Left ventricle myocardium superior (tissue), 1 donor: Measurements from ENCODE around the gene PAGR1. TPM values are rescaled to one million over a fixed set of nuclear protein-coding genes. Genes with fewer than 3 reads are reported as not detected.
"Not testable (repeated sequence)": the region's sequence is repeated elsewhere in the genome, so short reads cannot be mapped to it uniquely, and the experiment has no call there.

Experiments
- ATAC-seq: fragments of 200-7000 bp; cut with Tn5 transposase; one replicate; pipeline ENCODE4 v1.9.1; 2020; ENCODE audit warnings: mild to moderate bottlenecking, moderate library complexity
- DNase-seq: peaks from one replicate; pipeline ENCODE4 v3.0.0-alpha.2; 2020
- intact Hi-C: fragments of 100-400 bp; cut with micrococcal nuclease; formaldehyde crosslinking; loops from one replicate; pipeline ENCODE4 v1.11.0; 2022
- total RNA-seq: library from RNA; stranded (reverse); fragmentation: NEBNext Ultra II Directional; extraction: Animal tissue kit (Norgen Biotek cat#: 25700); gene quantifications from one replicate; pipeline ENCODE4 v1.2.1, GENCODE V29; 2021
- donor health status: DM: no; HTN: yes; CAD: no; lungs with severe emphysema.

Gene PAGR1
- total RNA-seq, 1 donor from 2014 or later = 16.2 TPM

DNA sequence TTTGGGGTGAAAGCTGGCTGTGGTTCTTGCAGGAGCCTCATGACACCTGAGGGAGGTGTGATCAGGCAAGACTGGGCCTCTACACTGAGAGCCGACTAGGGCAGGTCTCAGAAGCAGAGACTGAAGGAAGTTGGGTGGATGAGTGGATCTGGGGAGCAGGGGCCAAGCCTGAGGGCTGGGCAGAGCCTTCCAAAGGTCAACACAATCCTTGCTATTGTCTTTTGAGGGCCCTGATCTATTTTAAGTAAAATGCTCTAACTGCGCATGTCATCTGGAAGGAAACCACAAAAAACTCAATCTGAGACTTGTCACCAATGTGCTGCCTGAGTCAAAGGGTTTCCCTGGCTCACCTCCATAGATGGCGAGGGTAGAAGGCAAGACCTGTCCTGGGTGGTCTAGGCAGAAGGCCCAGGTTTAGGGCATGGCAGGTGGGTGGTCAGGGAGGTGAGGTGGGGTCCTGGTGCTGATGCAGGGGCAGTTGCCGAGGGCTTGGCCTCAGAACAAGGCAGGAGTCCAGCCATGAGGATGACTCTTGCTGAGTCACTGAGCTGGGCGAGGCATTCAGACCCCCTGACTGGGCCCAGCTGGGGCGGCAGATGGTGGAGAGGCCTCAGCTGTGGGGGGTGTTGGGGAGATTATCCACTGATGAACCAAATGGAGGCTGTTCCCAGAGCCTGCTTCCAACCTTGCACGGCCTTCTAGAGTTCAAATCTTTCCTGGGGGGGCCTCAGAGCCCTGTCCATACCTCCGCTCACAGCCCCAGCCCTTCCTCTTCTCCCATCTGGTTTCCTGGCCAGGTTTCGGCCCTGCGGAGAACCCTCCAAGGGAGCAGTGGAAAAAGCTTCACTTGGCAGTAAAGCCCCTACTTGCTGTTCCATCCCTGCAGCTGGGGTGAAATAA is 9.4 kb downstream of the PAGR1 start:
- ATAC-seq = peak; percentile 80
- intact Hi-C loops = no loop called here
- peak; percentile 75 for DNase-seq

DNA sequence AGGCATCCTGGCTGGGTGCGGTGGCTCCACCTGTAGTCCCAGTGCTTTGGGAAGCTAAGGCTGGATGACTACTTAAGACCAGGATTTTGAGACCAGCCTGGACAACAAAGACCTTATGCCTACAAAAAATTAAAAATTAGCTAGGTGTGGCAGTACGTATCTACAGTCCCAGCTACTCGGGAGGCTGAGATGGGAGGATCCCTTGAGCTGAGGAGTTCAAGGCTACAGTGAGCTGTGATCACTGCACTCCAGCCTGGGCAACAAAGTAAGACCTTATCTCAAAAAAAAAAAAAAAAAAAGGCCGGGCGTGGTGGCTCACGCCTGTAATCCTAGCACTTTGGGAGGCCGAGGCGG is 10.4 kb downstream of the PAGR1 start:
- intact Hi-C loops = no loop called here
- DNase-seq = no peak
- no peak for ATAC-seq

DNA sequence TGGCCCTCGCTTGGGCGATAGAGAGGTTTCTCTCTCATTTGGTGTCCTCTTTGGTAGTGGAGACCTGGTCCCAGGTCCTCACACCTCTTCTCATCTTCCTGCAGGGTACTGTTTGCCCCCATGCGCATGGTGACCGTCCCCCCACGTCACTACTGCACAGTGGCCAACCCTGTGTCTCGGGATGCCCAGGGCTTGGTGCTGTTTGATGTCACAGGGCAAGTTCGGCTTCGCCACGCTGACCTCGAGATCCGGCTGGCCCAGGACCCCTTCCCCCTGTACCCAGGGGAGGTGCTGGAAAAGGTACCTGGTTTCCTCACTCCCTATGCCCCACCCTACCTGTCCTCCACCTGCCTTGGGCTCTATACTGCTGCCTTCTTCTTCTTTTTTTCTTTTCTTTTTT is 14.8 kb downstream of the PAGR1 start:
- DNase-seq = no peak
- no peak for ATAC-seq
- intact Hi-C loops = no loop called here

DNA sequence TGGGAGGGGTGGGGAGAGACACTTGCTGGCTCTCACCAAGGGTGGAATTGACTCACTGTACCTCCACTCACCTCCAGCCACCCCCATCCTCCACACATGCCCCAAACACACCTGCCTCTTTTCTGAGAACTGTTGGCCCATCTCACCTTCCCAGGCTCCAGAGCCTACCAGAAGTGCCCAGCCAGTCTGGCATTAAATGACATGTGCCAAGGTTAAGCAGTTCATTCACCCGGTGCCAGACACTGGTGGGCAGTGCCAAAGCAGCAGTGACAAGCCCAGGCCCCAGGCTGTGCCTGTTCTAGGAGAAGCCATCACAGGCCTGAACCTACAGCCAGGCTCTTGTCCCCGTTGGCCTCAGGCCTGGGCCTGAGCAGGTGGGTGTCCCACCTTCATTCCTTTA is 15.5 kb downstream of the PAGR1 start:
- ATAC-seq (peak; percentile 90), DNase-seq (peak; percentile 73)
- intact Hi-C loops = no loop called here

DNA sequence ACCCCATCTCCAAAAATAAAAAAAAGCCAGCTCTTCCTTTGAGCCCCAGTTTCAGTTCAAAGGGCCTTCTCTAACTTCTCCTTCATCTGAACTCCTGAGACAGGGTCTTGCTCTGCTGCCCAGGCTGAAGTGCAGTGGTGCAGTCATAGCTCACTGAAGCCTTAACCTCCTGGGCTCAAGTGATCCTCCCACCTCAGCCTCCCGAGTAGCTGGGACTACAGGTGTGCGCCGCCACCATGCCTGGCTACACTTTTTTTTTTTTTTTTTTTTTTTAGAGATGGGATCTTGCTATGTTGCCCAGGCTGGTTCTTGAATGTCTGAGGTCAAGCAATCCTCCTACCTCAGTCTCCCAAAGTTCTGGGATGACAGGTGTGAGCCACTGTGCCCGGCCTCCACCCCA is 17.3 kb downstream of the PAGR1 start:
- ATAC-seq, intact Hi-C loops, DNase-seq: not testable (repeated sequence)

DNA sequence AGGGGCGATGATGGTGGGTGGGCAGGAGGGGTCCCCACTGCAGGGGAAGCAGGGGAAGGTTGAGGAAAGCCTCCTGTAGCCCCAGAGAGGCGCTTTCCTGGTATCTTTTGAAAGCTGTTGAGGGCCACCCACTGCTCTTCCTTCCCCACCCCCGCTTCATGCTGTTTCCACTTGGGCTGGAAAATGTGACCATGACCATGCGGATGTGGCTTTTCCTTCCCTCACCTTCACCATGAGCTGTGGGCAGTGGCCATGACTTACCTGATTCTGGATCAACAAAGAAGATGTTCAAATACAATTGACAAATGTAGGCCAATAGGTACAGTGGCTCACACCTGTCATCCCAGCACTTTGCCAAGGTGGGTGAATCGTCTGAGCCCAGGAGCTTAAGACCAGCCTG is 18.1 kb downstream of the PAGR1 start:
- ATAC-seq = no peak
- intact Hi-C loops = no loop called here
- DNase-seq = no peak

DNA sequence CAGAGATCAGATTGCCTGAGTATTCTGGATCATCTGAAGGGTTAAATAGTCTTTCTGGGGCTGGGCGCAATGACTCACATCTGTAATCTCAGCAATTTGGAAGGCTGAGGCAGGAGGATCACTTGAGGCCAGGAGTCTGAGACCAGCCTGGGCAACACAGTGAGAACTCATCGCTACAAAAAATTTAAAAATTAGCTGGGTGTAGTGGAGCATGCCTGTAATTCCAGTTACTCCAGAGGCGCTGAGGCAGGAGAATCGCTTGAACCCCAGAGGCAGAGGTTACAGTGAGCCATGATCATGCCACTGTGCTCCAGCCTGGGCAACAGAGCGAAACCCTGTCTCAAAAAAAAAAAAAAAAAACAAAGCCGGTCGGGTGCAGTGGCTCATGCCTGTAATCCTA is 20.0 kb downstream of the PAGR1 start:
- DNase-seq = no peak
- ATAC-seq = no peak
- intact Hi-C loops = no loop called here

DNA sequence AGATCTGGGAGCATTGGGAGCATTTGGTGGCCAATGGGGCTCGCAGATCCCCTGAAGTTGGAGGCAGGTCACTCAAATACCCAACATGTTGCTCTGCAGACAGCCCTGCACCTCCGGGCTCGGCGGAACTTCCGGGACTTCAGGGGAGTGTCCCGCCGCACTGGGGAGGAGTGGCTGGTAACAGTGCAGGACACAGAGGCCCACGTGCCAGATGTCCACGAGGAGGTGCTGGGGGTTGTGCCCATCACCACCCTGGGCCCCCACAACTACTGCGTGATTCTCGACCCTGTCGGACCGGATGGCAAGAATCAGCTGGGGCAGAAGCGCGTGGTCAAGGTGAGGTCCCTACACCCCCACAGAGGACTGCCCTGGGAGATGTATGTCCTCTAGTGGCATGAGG is 20.7 kb downstream of the PAGR1 start:
- no peak for ATAC-seq
- intact Hi-C loops = no loop called here
- DNase-seq = no peak

DNA sequence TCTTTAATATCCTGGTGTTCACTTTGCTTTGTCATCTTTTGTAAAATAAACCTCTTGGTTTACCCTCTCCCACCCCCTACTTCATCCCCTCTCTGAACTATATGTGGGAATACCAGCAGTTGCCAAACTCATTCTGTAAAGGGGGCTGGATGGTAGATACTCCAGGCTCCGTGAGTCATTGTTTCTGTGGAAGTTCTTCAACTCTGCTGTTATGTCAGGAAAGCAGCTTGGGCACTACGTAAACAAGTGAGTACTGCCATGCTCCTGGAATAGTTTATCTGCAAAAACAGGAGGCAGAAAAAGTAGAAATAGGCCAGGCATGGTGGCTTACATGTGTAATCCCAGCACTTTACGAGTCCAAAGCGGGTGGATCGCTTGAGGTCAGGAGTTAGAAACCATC is 21.9 kb downstream of the PAGR1 start:
- intact Hi-C loops = no loop called here
- DNase-seq (no peak), ATAC-seq (no peak)

DNA sequence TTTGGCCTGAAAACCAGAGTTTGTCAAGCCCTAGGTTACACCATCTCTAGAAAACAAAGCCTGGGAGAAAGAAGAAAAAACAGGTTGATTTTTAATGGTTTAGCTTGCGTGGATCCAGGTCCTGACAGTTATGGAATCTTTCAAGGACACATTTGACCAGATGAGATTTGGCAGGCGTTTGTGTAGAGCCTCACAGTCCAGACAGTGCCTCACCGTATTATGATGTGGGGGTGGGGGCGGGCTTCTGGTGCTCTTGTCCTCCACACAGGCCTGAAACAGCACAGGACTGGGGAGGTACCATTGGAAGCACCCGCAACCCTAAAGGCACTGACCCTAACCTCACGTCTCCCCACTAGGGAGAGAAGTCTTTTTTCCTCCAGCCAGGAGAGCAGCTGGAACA is 23.9 kb downstream of the PAGR1 start:
- DNase-seq (no peak), ATAC-seq (peak; percentile 74)
- intact Hi-C loops = no loop called here

DNA sequence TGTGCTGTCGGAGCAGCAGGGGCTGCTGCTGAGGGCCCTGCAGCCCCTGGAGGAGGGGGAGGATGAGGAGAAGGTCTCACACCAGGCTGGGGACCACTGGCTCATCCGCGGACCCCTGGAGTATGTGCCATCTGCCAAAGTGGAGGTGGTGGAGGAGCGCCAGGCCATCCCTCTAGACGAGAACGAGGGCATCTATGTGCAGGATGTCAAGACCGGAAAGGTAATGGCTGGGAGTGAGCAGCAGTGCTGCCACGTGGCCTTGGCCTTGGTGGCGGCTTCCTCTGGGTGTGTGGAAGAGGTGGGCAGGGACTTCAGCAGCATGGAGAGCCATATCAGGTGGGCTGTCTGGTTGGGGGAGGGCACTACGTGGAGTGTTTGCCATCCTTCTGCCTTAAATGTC is 24.3 kb downstream of the PAGR1 start:
- ATAC-seq (no peak), DNase-seq (no peak)
- intact Hi-C loops = no loop called here

DNA sequence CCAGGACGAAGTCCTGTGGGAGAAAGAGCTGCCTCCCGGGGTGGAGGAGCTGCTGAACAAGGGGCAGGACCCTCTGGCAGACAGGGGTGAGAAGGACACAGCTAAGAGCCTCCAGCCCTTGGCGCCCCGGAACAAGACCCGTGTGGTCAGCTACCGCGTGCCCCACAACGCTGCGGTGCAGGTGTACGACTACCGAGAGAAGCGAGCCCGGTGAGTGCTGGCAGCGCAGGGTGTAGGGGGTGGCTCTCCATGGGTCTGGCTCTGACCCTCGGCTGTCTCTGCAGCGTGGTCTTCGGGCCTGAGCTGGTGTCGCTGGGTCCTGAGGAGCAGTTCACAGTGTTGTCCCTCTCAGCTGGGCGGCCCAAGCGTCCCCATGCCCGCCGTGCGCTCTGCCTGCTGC is 25.7 kb downstream of the PAGR1 start:
- intact Hi-C loops = no loop called here
- no peak for DNase-seq
- ATAC-seq = no peak

DNA sequence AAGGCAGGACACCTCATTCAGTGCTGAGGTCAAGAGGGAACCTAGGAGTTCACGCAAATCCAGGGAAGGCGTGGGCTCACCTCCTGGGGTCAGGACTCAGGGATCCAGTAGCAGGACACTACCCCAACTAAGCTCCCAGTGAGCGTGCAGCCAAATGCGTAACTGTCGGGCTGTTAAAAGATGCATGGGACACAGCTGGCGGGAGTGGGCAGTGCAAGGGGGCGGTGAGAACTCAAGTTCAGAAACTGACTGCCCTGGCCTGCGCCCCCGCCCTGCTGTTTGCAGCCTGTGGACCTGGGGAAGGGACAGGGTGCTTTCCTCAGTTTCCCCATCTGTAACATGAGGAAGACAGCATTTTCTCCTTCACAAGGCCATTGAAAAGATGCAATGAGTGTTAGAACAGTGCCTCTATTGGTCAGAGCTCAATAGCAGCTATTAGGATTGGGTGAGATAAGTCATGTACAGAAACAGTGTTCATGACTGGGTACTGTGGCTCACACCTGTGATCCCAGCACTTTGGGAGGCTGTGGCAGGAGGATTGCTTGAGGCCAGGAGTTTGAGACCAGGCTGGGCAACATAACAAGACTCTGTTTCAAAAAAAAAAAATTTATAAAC is 26.9 kb downstream of the PAGR1 start:
- intact Hi-C loops = no loop called here
- no peak for ATAC-seq
- no peak for DNase-seq

DNA sequence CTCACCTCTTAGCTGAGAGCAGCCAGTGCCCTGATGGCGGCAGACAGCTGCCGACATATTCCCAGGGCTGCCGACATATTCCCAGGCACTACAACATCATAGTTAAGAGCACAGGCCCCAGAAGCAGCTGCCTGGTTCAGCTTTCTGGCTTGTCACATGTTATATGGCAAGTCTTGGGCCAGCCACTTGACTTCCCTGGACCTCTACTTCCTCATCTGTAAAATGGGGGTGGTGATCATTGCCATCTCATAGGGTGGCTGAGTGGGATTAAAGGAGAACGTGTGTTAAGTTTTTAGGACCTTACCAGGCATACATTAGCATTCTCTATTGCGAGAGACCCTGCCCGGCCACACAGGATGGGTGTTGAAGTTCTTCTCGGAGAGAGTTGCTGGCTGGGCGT is 28.0 kb downstream of the PAGR1 start:
- no peak for DNase-seq
- intact Hi-C loops = no loop called here
- ATAC-seq = no peak

DNA sequence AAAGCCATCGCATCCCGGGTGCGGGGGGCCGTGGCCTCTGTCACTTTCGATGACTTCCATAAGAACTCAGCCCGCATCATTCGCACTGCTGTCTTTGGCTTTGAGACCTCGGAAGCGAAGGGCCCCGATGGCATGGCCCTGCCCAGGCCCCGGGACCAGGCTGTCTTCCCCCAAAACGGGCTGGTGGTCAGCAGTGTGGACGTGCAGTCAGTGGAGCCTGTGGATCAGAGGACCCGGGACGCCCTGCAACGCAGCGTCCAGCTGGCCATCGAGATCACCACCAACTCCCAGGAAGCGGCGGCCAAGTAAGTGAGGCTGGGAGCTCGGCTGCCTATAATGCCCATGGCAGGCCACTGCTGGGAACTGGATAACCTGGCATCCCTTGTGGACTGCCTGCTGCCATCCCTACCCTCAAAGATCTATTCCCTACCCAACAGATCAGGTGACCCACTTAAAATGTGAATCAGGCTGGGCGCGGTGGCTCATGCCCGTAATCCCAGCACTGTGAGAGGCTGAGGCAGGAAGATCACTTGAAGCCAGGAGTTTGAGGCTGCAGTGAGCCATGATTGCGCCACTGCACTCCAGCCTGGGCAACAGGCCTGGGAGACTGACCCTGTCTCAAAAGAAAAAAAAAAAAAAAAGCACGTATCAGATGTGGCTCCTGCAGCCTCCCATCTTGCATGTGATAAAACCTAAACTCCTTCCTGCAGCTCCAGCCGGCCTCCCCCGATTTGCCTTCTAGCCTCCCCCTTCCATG is 28.8 kb downstream of the PAGR1 start:
- intact Hi-C loops = no loop called here
- ATAC-seq (no peak), DNase-seq (peak; percentile 55)

DNA sequence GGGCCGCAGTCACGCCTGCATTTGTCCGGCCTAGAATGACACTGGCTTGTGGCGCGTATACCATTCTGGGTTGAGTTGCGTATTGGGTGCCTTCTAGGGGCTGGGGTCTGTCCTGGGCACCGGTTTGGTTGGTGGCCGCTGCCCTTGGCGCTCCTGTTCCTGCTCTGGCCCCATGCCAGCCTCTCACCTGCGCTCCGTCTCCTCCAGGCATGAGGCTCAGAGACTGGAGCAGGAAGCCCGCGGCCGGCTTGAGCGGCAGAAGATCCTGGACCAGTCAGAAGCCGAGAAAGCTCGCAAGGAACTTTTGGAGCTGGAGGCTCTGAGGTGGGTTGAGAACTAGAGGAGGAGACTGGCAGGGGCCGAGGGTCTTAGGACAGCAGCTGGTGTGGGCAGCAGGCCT is 29.7 kb downstream of the PAGR1 start:
- DNase-seq (no peak), ATAC-seq (no peak)
- intact Hi-C loops = no loop called here

DNA sequence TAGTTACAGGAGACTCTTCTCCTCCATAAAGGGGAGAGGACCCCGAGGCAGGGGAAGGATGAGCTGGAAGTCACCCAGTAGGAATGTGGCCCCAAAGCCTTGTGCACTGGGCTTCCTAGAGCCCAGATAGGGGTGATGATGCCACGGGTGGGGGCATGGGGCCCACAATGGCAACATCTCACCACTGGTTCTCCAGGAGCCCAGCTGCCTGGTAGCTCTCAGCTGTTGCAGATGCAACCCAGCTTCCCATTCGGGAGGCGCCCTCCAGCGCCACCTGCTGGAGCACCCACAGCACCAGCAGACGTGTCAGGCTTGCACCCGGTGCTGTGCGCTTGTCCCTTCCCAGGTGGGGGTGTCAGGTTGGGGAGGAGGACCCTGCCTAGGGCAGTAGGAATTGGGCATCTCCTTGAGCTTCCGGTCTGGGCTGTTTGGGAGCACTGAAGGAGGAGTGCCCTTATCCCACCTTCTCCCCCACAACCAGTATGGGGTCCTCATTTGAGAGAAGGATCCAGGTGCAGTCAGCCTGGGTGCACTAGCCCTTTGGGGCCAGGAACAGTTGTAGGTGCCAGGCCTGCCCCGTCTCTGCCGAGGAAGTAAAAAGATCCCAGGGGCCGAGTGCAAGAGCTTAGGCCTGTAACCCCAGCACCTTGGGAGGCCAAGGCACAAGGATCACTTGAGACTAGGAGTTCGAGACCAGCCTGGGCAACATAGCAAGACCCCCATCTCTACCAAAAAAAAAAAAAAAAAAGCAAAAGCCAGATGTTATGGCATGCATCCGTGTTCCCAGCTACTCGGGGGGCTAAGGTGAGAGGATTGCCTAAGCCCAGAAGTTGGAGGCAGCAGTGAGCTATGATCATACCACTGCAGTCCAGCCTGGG is 32.7 kb downstream of the PAGR1 start:
- ATAC-seq (peak; percentile 83), DNase-seq (peak; percentile 87)
- intact Hi-C loops = no loop called here

DNA sequence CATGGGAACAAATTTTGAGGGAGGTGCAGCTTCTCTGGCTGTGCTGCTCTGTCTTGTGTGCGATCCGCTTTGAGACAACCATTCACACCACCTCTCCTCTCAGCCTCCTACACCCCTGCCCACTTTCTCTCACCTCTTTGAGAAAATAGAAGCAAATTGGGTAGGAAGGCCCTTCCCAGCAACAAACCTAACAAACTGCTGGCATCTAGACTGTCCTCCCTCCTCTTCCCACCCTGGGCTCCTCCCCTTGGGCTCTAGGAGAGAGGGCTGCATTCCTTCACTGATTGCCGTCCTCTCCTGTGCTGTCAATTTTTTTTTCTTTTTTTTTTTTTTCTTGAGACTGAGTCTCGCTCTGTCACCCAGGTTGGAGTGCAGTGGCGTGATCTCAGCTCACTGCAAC is 33.6 kb downstream of the PAGR1 start:
- DNase-seq = no peak
- intact Hi-C loops = no loop called here
- ATAC-seq = peak; percentile 17

DNA sequence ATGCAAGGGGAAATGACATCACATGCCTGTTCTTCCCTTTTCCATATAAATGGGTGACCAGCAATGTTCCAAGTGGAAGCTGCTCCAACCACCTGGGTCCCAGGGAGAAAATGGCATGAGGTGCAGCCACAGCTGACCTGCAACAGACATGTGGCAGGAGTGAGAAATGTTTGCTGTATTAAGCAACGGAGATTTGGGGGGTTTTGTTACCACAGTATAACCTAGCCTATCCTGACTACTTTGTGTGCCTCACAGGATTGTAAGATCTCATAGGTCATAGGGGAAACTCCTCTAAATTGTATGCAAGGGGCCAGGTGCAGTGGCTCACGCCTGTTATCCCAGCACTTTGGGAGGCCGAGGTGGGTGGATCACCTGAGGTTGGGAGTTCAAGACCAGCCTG is 35.0 kb downstream of the PAGR1 start:
- ATAC-seq = no peak
- no peak for DNase-seq
- intact Hi-C loops = no loop called here
